SK-N-MC (cell line): Measurements from ENCODE around the gene CYP26A1.

Experiments used
- EZH2 ChIP-seq: fragments of 200-600 bp; sonication (generic); IDR thresholded peaks from one replicate; pipeline ENCODE4 v1.6.1; 2017; ENCODE audit warnings: antibody characterized with exemption
- POLR2AphosphoS5 ChIP-seq: IDR thresholded peaks from 2 replicates; pipeline ENCODE4 v1.6.1; 2012; ENCODE audit warnings: mild to moderate bottlenecking, low read depth, low read length, borderline replicate concordance

DNA sequence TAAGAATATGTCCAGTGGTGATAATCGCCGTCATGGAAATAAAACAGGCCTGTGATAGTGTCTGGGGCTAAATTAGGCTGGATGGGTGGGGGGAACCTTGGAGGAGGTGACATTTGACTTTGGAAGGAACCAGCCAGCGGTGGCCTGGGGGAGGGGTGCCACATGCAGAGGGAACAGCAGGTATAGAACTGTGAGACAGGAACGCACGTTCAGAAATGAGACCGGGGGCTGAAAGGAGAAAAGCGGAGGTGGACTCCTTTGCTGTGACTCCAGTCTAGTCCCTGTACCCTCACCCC, 2.6 kb upstream of the CYP26A1 start:
- no peak for TF ChIP-seq EZH2
- no peak for TF ChIP-seq POLR2AphosphoS5
